Muscle of leg (tissue), 11 donors: Measurements from ENCODE around the gene CDH23. TPM values are rescaled to one million over a fixed set of nuclear protein-coding genes. Genes with fewer than 3 reads are reported as not detected.

Experiments
- DNase-seq: peaks from one replicate; pipeline ENCODE4 v3.0.0; 2013
- H3K27ac ChIP-seq: one replicate; pipeline ENCODE4 v1.5.1; 2013; ENCODE audit warnings: mild to moderate bottlenecking, low read length, control low read depth
- H3K27me3 ChIP-seq: one replicate; pipeline ENCODE4 v1.6.1; 2013; ENCODE audit warnings: low read length; ENCODE audit not compliant: control insufficient read depth, insufficient read depth
- H3K36me3 ChIP-seq: one replicate; pipeline ENCODE4 v1.6.1; 2013; ENCODE audit warnings: low read length; ENCODE audit not compliant: control insufficient read depth, insufficient read depth
- H3K4me1 ChIP-seq: one replicate; pipeline ENCODE4 v1.6.1; 2013; ENCODE audit warnings: low read length; ENCODE audit not compliant: control insufficient read depth, insufficient read depth
- H3K4me3 ChIP-seq: one replicate; pipeline ENCODE4 v1.5.1; 2013; ENCODE audit warnings: low read length, control low read depth
- H3K9me3 ChIP-seq: replicated peaks from 2 replicates; pipeline ENCODE4 v1.6.1; 2013; ENCODE audit warnings: low read depth, low read length; ENCODE audit not compliant: control insufficient read depth
- WGBS: methylation state at CpG from one replicate; pipeline ENCODE4 v1.1.5; 2013; ENCODE audit warnings: missing lambda C conversion rate; ENCODE audit not compliant: insufficient coverage; 5-methylcytosine and 5-hydroxymethylcytosine counted together
- polyA plus RNA-seq, 8 donors: library from polyadenylated mRNA; unstranded; fragments of 120-200 nt; gene quantifications; one replicate each; pipeline versions ENCODE4 v1.2.1 to v1.2.3, GENCODE V29; 2013; ENCODE audit warnings: inconsistent platforms in 1 of 8, low replicate concordance in 1 of 8; ENCODE audit not compliant: insufficient read length in 8 of 8, insufficient read depth in 1 of 8
- total RNA-seq: library from RNA; stranded (reverse); fragments of 120-200 nt; gene quantifications from one replicate; pipeline ENCODE4 v1.2.4, GENCODE V29; 2013

CDH23 gene
- total and polyA plus RNA-seq, 9 donors, result 3.4 to 5.7 (median 4.9) TPM

DNA sequence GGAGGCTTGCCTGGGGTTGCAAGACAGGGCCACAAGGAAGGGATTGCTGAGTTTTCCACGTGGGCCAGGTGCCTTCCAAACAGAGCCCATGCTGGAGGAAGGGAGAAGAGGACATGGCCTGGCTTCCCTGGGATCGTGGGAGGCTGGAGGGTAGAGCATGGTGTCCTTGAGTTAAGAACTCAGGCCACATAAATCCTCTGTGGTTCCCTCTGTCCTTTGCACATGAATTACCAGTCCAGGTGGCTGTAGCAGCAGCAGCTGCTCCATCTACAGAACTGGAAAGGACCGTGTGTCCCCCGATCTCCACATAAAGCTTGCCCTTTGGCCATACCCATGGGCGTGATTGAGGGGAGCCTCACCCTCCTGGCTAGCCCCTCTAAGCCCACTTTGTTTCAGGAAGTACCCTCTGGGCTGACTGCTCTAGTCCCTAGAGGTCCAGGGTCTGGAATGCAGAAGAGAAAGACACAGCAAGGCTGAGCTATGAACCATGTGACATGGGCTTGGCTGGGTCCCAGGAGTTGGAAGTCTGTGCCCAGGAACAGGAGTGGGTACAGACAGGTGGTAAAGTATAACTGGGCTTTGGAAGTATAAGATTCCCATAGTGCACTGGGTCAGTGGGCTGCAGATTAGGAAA, 237.9 kb downstream of the CDH23 start:
- DNase-seq, result peak; percentile 49
- Histone ChIP-seq H3K4me1 (peaks cover 33% of the 10 kb centered on the region), H3K9me3 (no peaks in the 10 kb centered on the region), H3K27me3 (no peaks in the 10 kb centered on the region), H3K27ac (no peak overlapping the region), H3K36me3 (no peaks in the 10 kb centered on the region), H3K4me3 (no peak overlapping the region)
- 34% methylated on average over 5 of the region's 5 CpGs for WGBS

GRCh38 chr10:71635251-71635866, 238.6 kb downstream of the CDH23 start:
- 62% methylated on average over 5 of the region's 13 CpGs for WGBS

DNA sequence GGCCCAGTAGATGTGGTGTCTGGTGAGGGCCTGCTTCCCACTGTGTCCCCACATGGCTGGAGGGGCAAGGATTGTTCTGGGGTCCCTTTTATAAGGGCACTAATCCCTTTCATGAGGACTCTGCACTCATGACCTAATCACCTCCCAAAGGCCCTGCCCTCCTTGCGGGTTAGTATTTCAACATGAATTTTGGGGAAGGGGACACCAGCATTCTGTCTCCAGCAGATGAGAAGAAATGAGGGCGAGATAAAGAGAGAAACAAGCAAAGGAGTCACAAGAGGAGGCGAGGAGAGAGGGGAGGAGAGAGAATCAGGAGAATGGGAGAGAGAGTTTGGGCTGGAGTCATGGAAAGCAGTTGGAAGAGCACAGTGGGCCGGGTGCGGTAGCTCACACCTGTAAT, 239.1 kb downstream of the CDH23 start:
- WGBS, result 94% methylated on average over 4 of the region's 5 CpGs
- Histone ChIP-seq H3K4me3 (no peak overlapping the region), H3K4me1 (peaks cover 33% of the 10 kb centered on the region), H3K27ac (no peak overlapping the region), H3K27me3 (peaks cover 2% of the 10 kb centered on the region), H3K9me3 (no peaks in the 10 kb centered on the region), H3K36me3 (no peaks in the 10 kb centered on the region)
- DNase-seq, result no peak

More at GRCh38 chr10:71635251-71635866, 238.6 kb downstream of the CDH23 start:
- DNase-seq, result no peak
- Histone ChIP-seq H3K27me3 (no peaks in the 10 kb centered on the region), H3K4me1 (peaks cover 33% of the 10 kb centered on the region), H3K36me3 (no peaks in the 10 kb centered on the region), H3K27ac (no peak overlapping the region), H3K9me3 (no peaks in the 10 kb centered on the region), H3K4me3 (no peak overlapping the region)

DNA sequence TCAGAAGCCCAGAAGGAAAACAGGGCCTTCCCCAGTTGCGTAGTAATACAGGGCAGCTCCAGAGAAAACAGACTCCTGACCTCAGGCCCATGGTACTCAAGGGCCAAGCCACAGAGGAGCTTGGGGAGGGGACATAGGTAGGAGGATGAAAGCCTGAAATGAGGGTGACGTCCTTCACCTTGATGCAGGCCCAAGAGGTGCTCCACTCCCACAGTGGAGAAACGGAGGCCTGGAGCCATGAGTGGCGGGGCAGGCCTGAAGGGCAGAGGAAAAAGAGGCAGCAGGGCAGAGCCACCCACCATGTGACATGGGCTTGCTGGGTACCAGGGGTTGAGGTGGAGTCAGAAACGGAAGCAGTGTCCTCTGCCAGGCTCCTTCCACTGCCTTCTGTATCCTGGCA, 239.9 kb downstream of the CDH23 start:
- Histone ChIP-seq H3K27ac (no peak overlapping the region), H3K27me3 (peaks cover 2% of the 10 kb centered on the region)

GRCh38 chr10:71637305-71637704, 240.6 kb downstream of the CDH23 start:
- no peak overlapping the region for H3K4me3 ChIP-seq
- H3K36me3 ChIP-seq, result no peaks in the 10 kb centered on the region
- no peaks in the 10 kb centered on the region for H3K9me3 ChIP-seq
- DNase-seq, result no peak
- H3K27ac ChIP-seq, result no peak overlapping the region
- H3K27me3 ChIP-seq, result peaks cover 2% of the 10 kb centered on the region
- peaks cover 33% of the 10 kb centered on the region for H3K4me1 ChIP-seq
- WGBS, result no CpG with 5 or more reads among the region's 2 CpGs

More for the DNA sequence above, 239.9 kb downstream of the CDH23 start:
- Histone ChIP-seq H3K9me3 (no peaks in the 10 kb centered on the region), H3K4me3 (no peak overlapping the region), H3K4me1 (peaks cover 33% of the 10 kb centered on the region), H3K36me3 (no peaks in the 10 kb centered on the region)
- DNase-seq, result no peak
- WGBS, result 92% methylated on average over 4 of the region's 5 CpGs

- Histone ChIP-seq H3K27ac (no peak overlapping the region), H3K4me1 (peaks cover 33% of the 10 kb centered on the region), H3K36me3 (no peaks in the 10 kb centered on the region), H3K27me3 (peaks cover 2% of the 10 kb centered on the region), H3K9me3 (no peaks in the 10 kb centered on the region), H3K4me3 (no peak overlapping the region)
- DNase-seq, result peak; percentile 26
- WGBS, result 45% methylated on average over 6 of the region's 14 CpGs
Measured at GRCh38 chr10:71638064-71638821, 241.5 kb downstream of the CDH23 start.

- H3K27ac ChIP-seq, result no peak overlapping the region
Measured at GRCh38 chr10:71638822-71639719, 242.4 kb downstream of the CDH23 start.

DNA sequence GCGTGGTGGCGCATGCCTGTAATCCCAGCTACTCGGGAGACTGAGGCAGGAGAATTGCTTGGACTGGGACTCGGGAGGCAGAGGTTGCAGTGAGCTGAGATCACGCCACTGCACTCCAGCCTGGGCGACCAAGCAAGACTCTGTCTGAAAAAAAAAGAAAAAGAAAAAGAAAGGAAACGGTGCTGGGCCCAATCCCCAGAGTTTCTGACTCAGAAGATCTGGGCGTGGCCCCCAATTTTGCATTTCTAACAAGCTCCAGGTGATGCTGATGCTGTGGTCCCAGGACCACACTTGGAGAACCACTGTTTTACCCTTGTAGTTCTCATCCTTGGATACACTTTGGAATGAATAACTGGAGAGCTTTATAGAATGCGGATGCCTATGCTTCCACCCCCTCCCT, 243.9 kb downstream of the CDH23 start:
- DNase-seq, result no peak
- peaks cover 2% of the 10 kb centered on the region for H3K27me3 ChIP-seq
- no peak overlapping the region for H3K4me3 ChIP-seq
- WGBS, result 75% methylated on average over 7 of the region's 9 CpGs
- H3K9me3 ChIP-seq, result no peaks in the 10 kb centered on the region
- peaks cover 27% of the 10 kb centered on the region for H3K4me1 ChIP-seq
- no peaks in the 10 kb centered on the region for H3K36me3 ChIP-seq
- H3K27ac ChIP-seq, result no peak overlapping the region

More at GRCh38 chr10:71638822-71639719, 242.4 kb downstream of the CDH23 start:
- H3K36me3 ChIP-seq, result no peaks in the 10 kb centered on the region
- H3K4me1 ChIP-seq, result peaks cover 29% of the 10 kb centered on the region
- peaks cover 2% of the 10 kb centered on the region for H3K27me3 ChIP-seq
- no peak overlapping the region for H3K4me3 ChIP-seq
- H3K9me3 ChIP-seq, result no peaks in the 10 kb centered on the region
- peak; percentile 30 for DNase-seq
- WGBS, result 61% methylated on average over 11 of the region's 24 CpGs

DNA sequence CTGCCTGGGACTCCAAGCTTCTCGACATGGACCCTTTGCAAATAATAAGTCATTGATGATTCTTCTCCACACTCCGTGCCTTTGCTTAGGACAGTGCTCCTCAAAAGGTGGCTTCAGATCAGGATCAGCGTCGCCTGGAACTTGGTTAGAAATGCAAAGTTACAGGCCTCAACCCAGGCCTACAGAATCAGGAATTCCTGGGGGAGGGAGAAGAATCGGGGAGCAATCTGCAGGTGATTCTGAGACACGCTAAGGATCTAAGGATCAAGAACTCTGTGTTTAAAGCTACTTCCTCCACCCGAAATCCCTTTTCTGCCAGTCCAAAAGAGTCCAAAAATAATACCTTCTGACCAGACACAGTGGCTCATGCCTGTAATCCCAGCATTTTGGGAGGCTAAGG, 244.7 kb downstream of the CDH23 start:
- Histone ChIP-seq H3K36me3 (no peaks in the 10 kb centered on the region), H3K4me1 (peaks cover 29% of the 10 kb centered on the region), H3K27ac (no peak overlapping the region), H3K27me3 (peaks cover 2% of the 10 kb centered on the region), H3K9me3 (no peaks in the 10 kb centered on the region), H3K4me3 (no peak overlapping the region)
- 84% methylated on average over 4 of the region's 7 CpGs for WGBS
- DNase-seq, result no peak
